Mesendoderm (in vitro differentiated cells): Measurements from ENCODE around the gene R3HDM1.
"Not testable (repeated sequence)": the region's sequence is repeated elsewhere in the genome, so short reads cannot be mapped to it uniquely, and the experiment has no call there.

Source experiments
- DNase-seq: peaks from one replicate; pipeline ENCODE4 v3.0.0; 2013
- H2AK5ac ChIP-seq: 2 replicates; pipeline ENCODE4 v1.6.1; 2013; ENCODE audit warnings: low read length, inconsistent platforms
- H2BK120ac ChIP-seq: 2 replicates; pipeline ENCODE4 v1.6.1; 2013; ENCODE audit warnings: low read depth, mild to moderate bottlenecking, low read length, moderate library complexity, mixed read lengths
- H2BK15ac ChIP-seq: replicated peaks from 2 replicates; pipeline ENCODE4 v1.6.1; 2013; ENCODE audit warnings: low read depth, mild to moderate bottlenecking, moderate library complexity
- H2BK5ac ChIP-seq: 2 replicates; pipeline ENCODE4 v1.6.1; 2013; ENCODE audit warnings: low read length, inconsistent platforms
- H3K18ac ChIP-seq: 2 replicates; pipeline ENCODE4 v1.6.1; 2013; ENCODE audit warnings: mild to moderate bottlenecking, low read length, mixed read lengths
- H3K23ac ChIP-seq: one replicate; pipeline ENCODE4 v1.6.1; 2013; ENCODE audit warnings: low read length
- H3K27ac ChIP-seq: 2 replicates; pipeline ENCODE4 v1.5.1; 2013; ENCODE audit warnings: low read depth, mild to moderate bottlenecking, inconsistent platforms, low read length, moderate library complexity
- H3K27me3 ChIP-seq: 2 replicates; pipeline ENCODE4 v1.6.1; 2013; ENCODE audit warnings: low read length, control low read depth, mild to moderate bottlenecking, inconsistent platforms; ENCODE audit not compliant: insufficient read depth, poor library complexity
- H3K36me3 ChIP-seq: 2 replicates; pipeline ENCODE4 v1.6.1; 2013; ENCODE audit warnings: low read length, inconsistent platforms; ENCODE audit not compliant: control insufficient read depth, insufficient read depth
- H3K4ac ChIP-seq: one replicate; pipeline ENCODE4 v1.6.1; 2013; ENCODE audit warnings: low read depth, mild to moderate bottlenecking, low read length, moderate library complexity
- H3K4me1 ChIP-seq: 2 replicates; pipeline ENCODE4 v1.6.1; 2013; ENCODE audit warnings: low read depth, low read length, inconsistent platforms; ENCODE audit not compliant: control insufficient read depth
- H3K4me2 ChIP-seq: 2 replicates; pipeline ENCODE4 v1.6.1; 2013; ENCODE audit warnings: low read length
- H3K4me3 ChIP-seq: 2 replicates; pipeline ENCODE4 v1.5.1; 2013; ENCODE audit warnings: mild to moderate bottlenecking, low read length
- H3K56ac ChIP-seq: one replicate; pipeline ENCODE4 v1.6.1; 2013; ENCODE audit warnings: low read length
- H3K79me1 ChIP-seq: 2 replicates; pipeline ENCODE4 v1.6.1; 2013; ENCODE audit warnings: low read length, inconsistent platforms
- H3K79me2 ChIP-seq: 2 replicates; pipeline ENCODE4 v1.6.1; 2013; ENCODE audit warnings: mild to moderate bottlenecking, low read length; ENCODE audit not compliant: control insufficient read depth, insufficient read depth
- H3K9ac ChIP-seq: 2 replicates; pipeline ENCODE4 v1.6.1; 2013; ENCODE audit warnings: low read length, inconsistent platforms
- H4K5ac ChIP-seq: one replicate; pipeline ENCODE4 v1.6.1; 2013; ENCODE audit warnings: low read length
- H4K8ac ChIP-seq: one replicate; pipeline ENCODE4 v1.6.1; 2013; ENCODE audit warnings: low read depth, mild to moderate bottlenecking, control low read depth, low read length, moderate library complexity
- WGBS: extraction: QIAGEN DNeasy Blood & Tissue Kit; methylation state at CpG from one replicate; pipeline ENCODE4 v1.1.7; 2013; ENCODE audit warnings: low lambda C conversion rate, missing lambda C conversion rate; ENCODE audit not compliant: insufficient coverage; ENCODE audit errors: extremely low coverage; 5-methylcytosine and 5-hydroxymethylcytosine counted together

The R3HDM1 gene

DNA sequence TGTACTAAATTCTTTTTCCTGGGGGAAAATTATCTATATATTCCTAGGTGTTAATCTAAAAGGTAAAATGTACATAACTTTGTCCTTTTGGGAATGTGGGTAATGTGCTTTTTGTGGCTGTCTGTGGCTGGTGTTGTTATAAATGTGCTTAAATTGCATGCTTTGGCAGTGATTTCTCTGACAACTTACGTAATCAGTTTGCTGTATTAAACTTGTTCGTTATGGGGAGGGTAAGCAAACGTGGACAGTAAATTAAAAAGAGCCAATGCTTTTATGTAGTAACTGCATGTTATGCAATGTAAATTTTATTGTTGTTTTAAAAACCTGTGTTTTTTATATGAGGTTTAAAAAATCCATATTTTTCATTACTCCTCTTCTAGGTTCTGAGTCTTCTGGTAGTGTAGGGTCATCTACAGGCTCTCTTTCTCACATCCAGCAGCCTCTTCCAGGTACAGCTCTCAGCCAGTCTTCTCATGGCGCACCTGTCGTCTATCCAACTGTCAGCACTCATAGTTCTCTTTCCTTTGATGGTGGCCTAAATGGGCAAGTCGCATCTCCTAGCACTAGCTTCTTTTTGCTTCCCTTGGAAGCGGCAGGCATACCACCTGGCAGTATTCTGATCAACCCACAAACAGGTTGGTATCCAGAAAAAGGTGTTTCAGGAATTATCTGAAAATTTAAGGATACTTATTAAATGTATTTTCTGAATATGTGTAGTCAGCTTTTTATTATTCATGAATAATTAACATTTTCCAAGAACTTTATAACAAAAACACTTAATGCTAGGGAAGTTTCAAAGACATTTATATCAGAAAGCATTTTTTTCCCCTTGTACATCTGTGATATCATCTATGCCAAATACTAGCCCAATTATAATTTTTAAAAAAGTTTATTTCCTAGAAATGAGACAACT, 110.1 kb downstream of the R3HDM1 start:
- no peak overlapping the region for H4K8ac ChIP-seq
- no peak overlapping the region for H3K4ac ChIP-seq
- no peak overlapping the region for H3K9ac ChIP-seq
- no peak overlapping the region for H3K23ac ChIP-seq
- no peak overlapping the region for H3K4me3 ChIP-seq
- no CpG with 5 or more reads among the region's 7 CpGs for WGBS
- H2BK15ac ChIP-seq = no peak overlapping the region
- H2AK5ac ChIP-seq = no peak overlapping the region
- no peaks in the 10 kb centered on the region for H3K79me2 ChIP-seq
- H3K27me3 ChIP-seq = no peaks in the 10 kb centered on the region
- no peak for DNase-seq
- no peak overlapping the region for H3K56ac ChIP-seq
- H3K36me3 ChIP-seq = peaks cover 1% of the 10 kb centered on the region
- no peak overlapping the region for H3K27ac ChIP-seq
- no peak overlapping the region for H2BK5ac ChIP-seq
- H2BK120ac ChIP-seq = no peak overlapping the region
- no peaks in the 10 kb centered on the region for H3K79me1 ChIP-seq
- H4K5ac ChIP-seq = no peak overlapping the region
- no peak overlapping the region for H3K4me2 ChIP-seq
- H3K4me1 ChIP-seq = no peaks in the 10 kb centered on the region
- no peak overlapping the region for H3K18ac ChIP-seq

DNA sequence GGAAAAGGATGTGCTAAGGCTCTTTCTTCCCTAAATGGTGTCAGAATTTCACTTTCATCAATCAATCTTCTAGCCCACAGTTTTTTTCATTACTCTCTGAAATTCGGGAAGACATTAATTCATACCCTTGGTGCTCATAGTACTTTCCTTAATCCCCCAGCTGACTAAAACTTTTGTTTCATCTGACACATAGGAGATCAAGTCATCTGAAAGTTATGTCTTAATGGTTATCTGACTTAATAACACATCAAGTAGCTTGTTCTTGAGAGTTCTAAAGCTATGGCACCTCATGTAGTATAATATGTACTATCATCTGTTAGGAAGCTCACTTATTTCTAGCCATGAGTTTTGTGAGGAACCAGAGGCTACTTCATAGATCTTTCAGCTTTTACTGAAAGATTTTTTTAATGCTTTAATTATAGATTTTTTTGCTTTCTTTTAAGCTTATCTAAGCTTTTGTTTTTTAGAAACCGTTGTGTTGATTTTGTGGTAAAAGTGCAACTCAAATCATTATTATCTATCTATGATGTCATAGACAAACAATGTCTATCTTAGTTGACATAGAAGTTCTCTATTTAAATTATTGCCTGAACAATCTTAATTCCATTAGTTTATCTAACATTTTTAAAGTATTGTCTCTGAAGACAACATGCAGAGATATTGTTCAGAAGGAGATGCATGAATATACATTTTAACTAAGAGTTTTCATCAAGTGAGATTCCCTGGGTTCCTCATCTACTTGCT, 116.7 kb downstream of the R3HDM1 start:
- no peaks in the 10 kb centered on the region for H3K36me3 ChIP-seq
- H3K4me3 ChIP-seq = no peak overlapping the region
- no peak overlapping the region for H3K23ac ChIP-seq
- H4K8ac ChIP-seq = no peak overlapping the region
- no peak overlapping the region for H2AK5ac ChIP-seq
- no peaks in the 10 kb centered on the region for H3K79me1 ChIP-seq
- no peak overlapping the region for H3K4me2 ChIP-seq
- no CpG with 5 or more reads among the region's 2 CpGs for WGBS
- no peak overlapping the region for H4K5ac ChIP-seq
- H3K79me2 ChIP-seq = no peaks in the 10 kb centered on the region
- no peak for DNase-seq
- no peak overlapping the region for H3K56ac ChIP-seq
- H3K18ac ChIP-seq = no peak overlapping the region
- H3K27ac ChIP-seq = no peak overlapping the region
- H2BK15ac ChIP-seq = no peak overlapping the region
- no peak overlapping the region for H2BK120ac ChIP-seq
- no peak overlapping the region for H3K4ac ChIP-seq
- no peak overlapping the region for H2BK5ac ChIP-seq
- no peak overlapping the region for H3K9ac ChIP-seq
- no peaks in the 10 kb centered on the region for H3K27me3 ChIP-seq
- no peaks in the 10 kb centered on the region for H3K4me1 ChIP-seq

DNA sequence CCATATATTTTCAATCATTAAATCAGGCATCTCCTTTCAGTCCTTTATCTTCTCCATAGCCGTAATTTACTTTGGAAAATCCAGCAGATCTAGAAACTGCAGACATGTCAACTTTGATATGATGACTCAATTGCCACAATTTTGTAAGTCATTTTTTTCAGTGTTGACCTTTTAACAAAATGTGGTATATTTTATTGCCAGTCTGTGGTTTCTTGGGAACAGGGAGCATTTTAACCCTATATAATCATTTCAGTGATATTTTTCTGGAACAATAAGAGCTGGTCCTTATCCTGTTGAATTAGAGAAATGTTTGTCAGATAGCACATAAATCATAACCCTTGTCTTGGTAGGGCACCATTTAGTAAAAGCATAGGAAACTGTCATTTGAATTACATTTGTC, 119.4 kb downstream of the R3HDM1 start:
- Histone ChIP-seq H2AK5ac (no peak overlapping the region), H3K4me1 (no peaks in the 10 kb centered on the region), H2BK120ac (no peak overlapping the region), H4K5ac (no peak overlapping the region), H3K23ac (no peak overlapping the region), H2BK5ac (no peak overlapping the region), H3K79me1 (no peaks in the 10 kb centered on the region), H4K8ac (no peak overlapping the region), H3K27me3 (no peaks in the 10 kb centered on the region), H2BK15ac (no peak overlapping the region), H3K79me2 (no peaks in the 10 kb centered on the region), H3K36me3 (no peaks in the 10 kb centered on the region), H3K9ac (no peak overlapping the region), H3K4me2 (no peak overlapping the region), H3K56ac (no peak overlapping the region), H3K4ac (no peak overlapping the region), H3K4me3 (no peak overlapping the region), H3K27ac (no peak overlapping the region), H3K18ac (no peak overlapping the region)
- DNase-seq = no peak
- WGBS = no CpG with 5 or more reads among the region's 1 CpG

DNA sequence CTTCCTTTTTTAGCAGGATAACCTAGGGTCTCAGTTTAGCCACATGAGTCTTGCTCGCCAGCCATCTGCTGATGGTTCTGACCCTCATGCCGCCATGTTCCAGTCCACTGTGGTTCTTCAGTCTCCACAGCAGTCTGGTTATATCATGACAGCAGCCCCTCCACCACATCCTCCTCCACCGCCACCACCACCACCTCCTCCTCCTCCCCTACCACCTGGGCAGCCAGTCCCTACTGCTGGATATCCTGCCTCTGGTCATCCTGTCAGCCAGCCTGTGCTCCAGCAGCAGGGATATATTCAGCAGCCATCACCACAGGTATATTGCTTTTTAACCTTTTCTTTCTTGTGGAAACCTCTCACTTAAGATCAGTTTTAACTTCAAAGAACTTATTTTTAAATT, 120.4 kb downstream of the R3HDM1 start:
- WGBS = no CpG with 5 or more reads among the region's 3 CpGs
- no peaks in the 10 kb centered on the region for H3K79me2 ChIP-seq

DNA sequence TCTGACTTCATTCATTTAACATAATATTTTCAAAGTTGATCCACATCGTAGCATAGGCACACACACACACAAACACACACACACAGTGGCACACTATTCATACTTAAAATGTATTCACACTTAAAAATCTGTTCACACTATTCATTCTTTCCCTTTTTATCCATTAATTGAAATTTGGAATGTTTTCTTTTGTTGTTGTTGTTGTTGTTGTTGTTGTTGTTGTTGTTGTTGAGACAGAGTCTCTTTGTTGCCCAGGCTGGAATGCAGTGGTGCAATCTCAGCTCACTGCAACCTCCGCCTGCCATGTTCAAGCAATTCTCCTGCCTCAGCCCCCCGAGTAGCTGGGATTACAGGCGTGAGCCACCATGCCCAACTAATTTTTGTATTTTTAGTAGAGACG, 123.0 kb downstream of the R3HDM1 start:
- H3K4me2 ChIP-seq, H4K5ac ChIP-seq, H3K4me3 ChIP-seq, H3K18ac ChIP-seq, H4K8ac ChIP-seq, H2BK120ac ChIP-seq, H3K56ac ChIP-seq, H3K4me1 ChIP-seq, H3K4ac ChIP-seq, H3K36me3 ChIP-seq, H2AK5ac ChIP-seq, H3K79me1 ChIP-seq, H2BK15ac ChIP-seq, H2BK5ac ChIP-seq, H3K27me3 ChIP-seq, H3K23ac ChIP-seq, DNase-seq, H3K9ac ChIP-seq, H3K27ac ChIP-seq, H3K79me2 ChIP-seq: not testable (repeated sequence)
- WGBS = no CpG with 5 or more reads among the region's 5 CpGs

More for the DNA sequence above, 120.4 kb downstream of the R3HDM1 start:
- Histone ChIP-seq H2BK120ac (no peak overlapping the region), H3K23ac (no peak overlapping the region), H3K79me1 (no peaks in the 10 kb centered on the region), H2BK15ac (no peak overlapping the region), H4K5ac (no peak overlapping the region), H3K56ac (no peak overlapping the region), H3K36me3 (no peaks in the 10 kb centered on the region), H2AK5ac (no peak overlapping the region), H3K4me2 (no peak overlapping the region), H3K27me3 (no peaks in the 10 kb centered on the region), H2BK5ac (no peak overlapping the region), H4K8ac (no peak overlapping the region), H3K4ac (no peak overlapping the region), H3K18ac (no peak overlapping the region), H3K4me1 (no peaks in the 10 kb centered on the region), H3K4me3 (no peak overlapping the region), H3K27ac (no peak overlapping the region), H3K9ac (no peak overlapping the region)
- DNase-seq = no peak
